GM19193 (cell line): ENCODE data around the gene BATF3.

Source experiments
- POLR2A ChIP-seq: IDR thresholded peaks from 4 replicates; pipeline ENCODE4 v1.6.1; 2011; ENCODE audit not compliant: insufficient read depth, insufficient read length; ENCODE audit errors: extremely low read depth

The BATF3 gene

GRCh38 chr1:212716161-212716560, 16.5 kb upstream of the BATF3 start:
- TF ChIP-seq POLR2A, result no peak

GRCh38 chr1:212713465-212714136, 14.0 kb upstream of the BATF3 start:
- no peak for TF ChIP-seq POLR2A

GRCh38 chr1:212712451-212713303, 13.0 kb upstream of the BATF3 start:
- TF ChIP-seq POLR2A, result no peak

GRCh38 chr1:212710566-212710965, 10.9 kb upstream of the BATF3 start:
- no peak for TF ChIP-seq POLR2A

- TF ChIP-seq POLR2A, result no peak
These were observed 4.4 kb upstream of the BATF3 start for GRCh38 chr1:212703991-212704564.

GRCh38 chr1:212702672-212703071, 3.0 kb upstream of the BATF3 start:
- TF ChIP-seq POLR2A, result no peak

- TF ChIP-seq POLR2A, result no peak
These were observed 2.3 kb upstream of the BATF3 start for GRCh38 chr1:212701910-212702309.

- TF ChIP-seq POLR2A, result peak; percentile 17
These were observed 1.5 kb upstream of the BATF3 start for GRCh38 chr1:212700892-212701819.

GRCh38 chr1:212700223-212700891, 717 bp upstream of the BATF3 start:
- TF ChIP-seq POLR2A, result peak; percentile 59

GRCh38 chr1:212699104-212699624, 476 bp downstream of the BATF3 start:
- peak; percentile 32 for TF ChIP-seq POLR2A

GRCh38 chr1:212698467-212699103, 1.1 kb downstream of the BATF3 start:
- no peak for TF ChIP-seq POLR2A

- no peak for TF ChIP-seq POLR2A
These were observed 2.8 kb downstream of the BATF3 start for GRCh38 chr1:212696721-212697331.

- no peak for TF ChIP-seq POLR2A
These were observed 6.6 kb downstream of the BATF3 start for GRCh38 chr1:212692774-212693644.

- TF ChIP-seq POLR2A, result no peak
These were observed 8.0 kb downstream of the BATF3 start for GRCh38 chr1:212691561-212692071.
